Astrocyte of the cerebellum (primary cell): Measurements from ENCODE around the gene UMAD1.

Experiments used
- DNase-seq: peaks from one replicate; pipeline ENCODE4 v3.0.0-alpha.2; 2011; ENCODE audit warnings: low read depth
- H3K4me3 ChIP-seq: 2 replicates; pipeline ENCODE4 v1.5.1; 2011; ENCODE audit warnings: mild to moderate bottlenecking, low read depth, low read length, moderate library complexity
- in situ Hi-C: cut with HindIII; loops from 2 replicates; pipeline ENCODE4 v1.10.0; 2017; ENCODE audit warnings: low sequenced_read_pairs
- TF ChIP-seq, protein P1 (sequence below): IDR thresholded peaks from 2 replicates; pipeline ENCODE4 v1.5.1; 2012; ENCODE audit warnings: low read length, low read depth, moderate library complexity, mild to moderate bottlenecking; ENCODE audit errors: missing control alignments

UMAD1 gene

GRCh38 chr7:7745966-7746365, 105.4 kb downstream of the UMAD1 start:
- DNase-seq = no peak
- in situ Hi-C loops = no loop called here
- no peak overlapping the region for H3K4me3 ChIP-seq
- TF ChIP-seq, protein P1, sequence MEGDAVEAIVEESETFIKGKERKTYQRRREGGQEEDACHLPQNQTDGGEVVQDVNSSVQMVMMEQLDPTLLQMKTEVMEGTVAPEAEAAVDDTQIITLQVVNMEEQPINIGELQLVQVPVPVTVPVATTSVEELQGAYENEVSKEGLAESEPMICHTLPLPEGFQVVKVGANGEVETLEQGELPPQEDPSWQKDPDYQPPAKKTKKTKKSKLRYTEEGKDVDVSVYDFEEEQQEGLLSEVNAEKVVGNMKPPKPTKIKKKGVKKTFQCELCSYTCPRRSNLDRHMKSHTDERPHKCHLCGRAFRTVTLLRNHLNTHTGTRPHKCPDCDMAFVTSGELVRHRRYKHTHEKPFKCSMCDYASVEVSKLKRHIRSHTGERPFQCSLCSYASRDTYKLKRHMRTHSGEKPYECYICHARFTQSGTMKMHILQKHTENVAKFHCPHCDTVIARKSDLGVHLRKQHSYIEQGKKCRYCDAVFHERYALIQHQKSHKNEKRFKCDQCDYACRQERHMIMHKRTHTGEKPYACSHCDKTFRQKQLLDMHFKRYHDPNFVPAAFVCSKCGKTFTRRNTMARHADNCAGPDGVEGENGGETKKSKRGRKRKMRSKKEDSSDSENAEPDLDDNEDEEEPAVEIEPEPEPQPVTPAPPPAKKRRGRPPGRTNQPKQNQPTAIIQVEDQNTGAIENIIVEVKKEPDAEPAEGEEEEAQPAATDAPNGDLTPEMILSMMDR = no peak

DNA sequence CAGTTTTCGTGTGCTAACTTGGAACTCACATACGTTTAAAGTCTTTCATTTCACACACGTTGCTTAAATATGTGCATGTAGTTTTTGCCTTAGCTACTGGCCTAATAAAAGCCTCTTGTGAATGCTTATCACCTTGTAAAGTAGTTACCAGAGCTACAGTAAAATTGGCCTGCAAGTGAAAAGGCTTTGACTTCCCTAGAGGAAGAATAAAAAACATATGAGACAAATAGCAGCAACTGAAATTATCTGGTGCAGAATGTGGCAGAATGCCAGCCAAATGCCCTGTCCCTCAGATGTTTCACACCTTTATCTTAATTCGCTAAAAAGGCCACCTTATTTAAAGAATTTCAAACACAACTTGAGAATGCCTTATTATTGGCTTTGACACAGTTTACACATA, 105.9 kb downstream of the UMAD1 start:
- no peak for DNase-seq
- TF ChIP-seq, protein P1 = no peak
- in situ Hi-C loops = no loop called here
- no peak overlapping the region for H3K4me3 ChIP-seq

DNA sequence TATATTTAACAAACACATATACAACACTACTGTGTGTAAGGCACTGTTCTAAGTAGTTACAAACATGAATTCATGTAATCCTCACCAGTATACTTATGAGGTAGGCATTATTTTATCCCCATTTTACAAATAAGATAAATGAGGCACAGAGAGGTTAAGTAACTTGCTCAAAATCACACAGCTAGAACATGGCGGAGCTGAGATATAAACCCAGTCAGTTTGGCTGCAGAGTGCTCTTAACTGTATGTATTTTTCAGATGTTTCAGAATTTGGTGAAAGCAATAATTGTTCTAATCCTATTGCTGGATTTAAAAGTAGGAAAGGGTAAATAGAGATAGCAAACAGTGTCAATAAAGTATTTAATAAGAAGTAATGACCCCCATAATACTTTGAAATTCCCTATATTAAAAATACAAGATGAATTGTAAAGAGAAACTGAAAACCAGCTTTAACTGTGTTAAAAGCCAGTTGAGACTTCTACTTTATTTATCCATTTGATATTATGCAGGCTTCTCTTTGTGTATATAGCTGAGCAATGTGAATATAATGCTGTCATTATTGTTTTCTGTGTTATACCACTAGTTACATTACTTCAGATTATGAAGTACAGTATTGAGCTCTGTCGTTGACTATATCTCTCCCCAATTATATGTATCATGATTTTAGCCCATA, 110.2 kb downstream of the UMAD1 start:
- no peak for DNase-seq
- in situ Hi-C loops = no loop called here
- H3K4me3 ChIP-seq = no peak overlapping the region
- TF ChIP-seq, protein P1 = no peak

DNA sequence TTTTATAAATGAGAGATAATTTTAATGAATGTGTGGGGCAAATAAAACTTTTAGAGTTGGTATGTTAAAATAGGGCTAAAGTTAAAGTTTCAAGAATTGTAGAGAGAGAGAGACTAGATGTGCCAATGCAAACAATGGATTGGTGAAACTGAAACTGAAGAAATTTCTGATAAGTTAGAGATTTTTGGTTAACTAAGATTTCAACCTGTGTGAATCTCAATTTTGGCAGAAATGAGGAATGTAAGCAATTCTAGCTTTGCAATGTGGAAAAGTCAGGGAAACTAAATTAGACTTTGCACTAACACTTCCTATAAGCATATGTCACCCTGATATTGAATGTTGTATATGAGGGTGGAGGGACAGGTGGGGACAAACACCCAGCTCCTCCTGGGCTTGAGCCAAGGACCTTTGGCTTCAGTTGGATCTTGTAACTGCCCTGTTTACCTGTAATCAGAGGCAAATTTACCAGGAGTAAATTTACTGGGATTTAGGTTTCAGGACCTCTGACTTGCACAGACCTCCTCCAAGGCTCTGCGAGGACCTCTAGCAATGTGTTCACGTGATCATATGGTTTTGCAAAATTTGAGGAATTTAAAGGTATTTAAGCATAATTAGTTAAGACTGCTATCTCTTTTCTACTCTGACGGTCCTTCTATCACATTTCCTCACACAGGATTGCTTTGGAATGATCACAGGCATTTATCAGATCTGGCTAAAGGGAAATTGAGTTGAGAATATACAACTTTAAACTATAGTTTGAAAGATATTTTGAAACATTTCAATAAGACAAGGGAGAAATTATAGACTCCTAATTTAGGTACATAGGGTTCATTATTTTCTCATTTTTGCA, 110.9 kb downstream of the UMAD1 start:
- in situ Hi-C loops = no loop called here

DNA sequence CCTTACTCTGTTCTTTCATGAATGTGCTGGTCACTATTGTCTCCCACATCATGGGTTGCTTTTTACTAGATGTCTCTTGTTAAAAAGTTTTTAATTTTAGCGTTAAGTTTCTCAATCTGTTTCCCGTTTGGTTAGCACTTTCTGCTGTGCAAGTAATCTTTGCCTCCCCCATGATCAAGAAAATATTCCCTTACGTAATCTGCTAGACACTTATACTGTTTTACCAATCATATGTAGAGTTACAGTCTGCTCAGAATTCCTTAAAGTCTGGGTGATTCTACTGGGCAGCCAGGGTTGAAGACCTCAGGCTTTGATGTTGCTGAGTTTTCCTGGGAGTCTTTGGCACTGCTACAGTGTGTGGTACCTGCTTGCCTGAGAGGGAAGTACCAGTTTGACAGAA, 116.0 kb downstream of the UMAD1 start:
- DNase-seq = no peak
- TF ChIP-seq, protein P1 = no peak
- in situ Hi-C loops = no loop called here
- no peak overlapping the region for H3K4me3 ChIP-seq

More for the DNA sequence above, 110.9 kb downstream of the UMAD1 start:
- TF ChIP-seq, protein P1 = no peak
- DNase-seq = no peak
- no peak overlapping the region for H3K4me3 ChIP-seq

DNA sequence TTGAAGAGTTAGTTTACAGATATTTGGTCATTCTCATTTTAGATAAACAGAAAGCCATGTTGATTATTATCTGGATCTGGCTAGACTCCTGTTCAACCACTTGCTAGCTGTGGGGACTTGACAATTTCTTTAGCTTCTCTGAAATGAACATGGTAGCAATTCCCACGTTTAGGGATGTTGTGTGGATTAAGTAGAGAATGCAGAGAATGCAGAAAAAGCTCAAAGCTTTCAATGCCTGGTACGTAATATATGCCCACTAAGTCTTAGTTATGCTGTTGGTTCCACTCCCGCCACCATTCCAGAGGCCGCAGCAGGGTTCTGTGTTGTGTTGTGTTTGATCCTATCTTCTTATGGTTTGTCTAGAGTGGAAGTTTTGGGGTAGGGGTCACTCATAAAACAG, 117.0 kb downstream of the UMAD1 start:
- TF ChIP-seq, protein P1 = no peak
- in situ Hi-C loops = no loop called here
- no peak for DNase-seq
- H3K4me3 ChIP-seq = no peak overlapping the region
